Measurements from ENCODE around the gene CCZ1.
"Not testable (repeated sequence)": the region's sequence is repeated elsewhere in the genome, so short reads cannot be mapped to it uniquely, and the experiment has no call there.

Gene CCZ1

GRCh38 chr7:5916529-5916928 lies 18.0 kb downstream of the CCZ1 start:
- not testable (repeated sequence) for DNase-seq

GRCh38 chr7:5924180-5924579 lies 25.6 kb downstream of the CCZ1 start:
- not testable (repeated sequence) for DNase-seq

- not testable (repeated sequence) for DNase-seq
Observed at GRCh38 chr7:5924630-5925029, 26.1 kb downstream of the CCZ1 start.

- DNase-seq: not testable (repeated sequence)
Observed at GRCh38 chr7:5926263-5926870, 27.8 kb downstream of the CCZ1 start.

GRCh38 chr7:5930290-5930689 lies 31.8 kb downstream of the CCZ1 start:
- not testable (repeated sequence) for DNase-seq

- DNase-seq: not testable (repeated sequence)
Observed at GRCh38 chr7:5931250-5931649, 32.7 kb downstream of the CCZ1 start.

- DNase-seq: not testable (repeated sequence)
Observed at GRCh38 chr7:5931905-5932644, 33.5 kb downstream of the CCZ1 start.

- not testable (repeated sequence) for DNase-seq
Observed at GRCh38 chr7:5934945-5935450, 36.5 kb downstream of the CCZ1 start.

GRCh38 chr7:5963205-5963604 lies 64.7 kb downstream of the CCZ1 start:
- not testable (repeated sequence) for DNase-seq

- not testable (repeated sequence) for DNase-seq
Observed at GRCh38 chr7:5963810-5964209, 65.3 kb downstream of the CCZ1 start.

GRCh38 chr7:5970347-5970911 lies 71.9 kb downstream of the CCZ1 start, which contains the start of gene RSPH10B:
RSPH10B (minus strand) TSS chr7:5970689; CDS start chr7:5967116, 3,573 bp downstream.
- DNase-seq: not testable (repeated sequence)

GRCh38 chr7:5973580-5973979 lies 75.0 kb downstream of the CCZ1 start:
- DNase-seq: not testable (repeated sequence)

All from NCI-H2081 (cell line).